ENCODE data around the gene PWWP2A. TPM values are rescaled to one million over a fixed set of nuclear protein-coding genes. Genes with fewer than 3 reads are reported as not detected.
"Not testable (repeated sequence)": the region's sequence is repeated elsewhere in the genome, so short reads cannot be mapped to it uniquely, and the experiment has no call there.

The PWWP2A gene
- 20.4 and 22.7 TPM in 2 replicates for total RNA-seq

- intact Hi-C loops (cut with micrococcal nuclease): loop anchor here (1.0 to 5.0 kb wide), 7 partner anchors 37 to 912 kb away; partner anchors contain the start of genes RNF145, SLU7, TTC1 and UBLCP1
- Mint-ChIP-seq H3K4me1 (ENCODE audit: low read depth) (peaks cover 13% of the 10 kb centered on the region), H3K4me3 (ENCODE audit: low read depth) (peak within 1 kb of the TSS; percentile 94), H3K36me3 (ENCODE audit: low read depth) (peaks cover 23% of the 10 kb centered on the region), H3K27ac (peak within 1 kb of the TSS; percentile 94), H3K9me3 (no peaks in the 10 kb centered on the region), H3K27me3 (ENCODE audit: low read depth) (peaks cover 3% of the 10 kb centered on the region)
- peak; percentile 96 for DNase-seq (ENCODE audit: low spot score)
These were observed at the start of gene PWWP2A for GRCh38 chr5:160119142-160119904. TSS of gene PWWP2A (minus strand) at chr5:160119450. CDS start at chr5:160119388, 62 bp downstream.

- intact Hi-C loops (cut with micrococcal nuclease): no loop called here
- peaks cover 10% of the 10 kb centered on the region for H3K4me1 Mint-ChIP-seq (ENCODE audit: low read depth)
- no peaks in the 10 kb centered on the region for H3K9me3 Mint-ChIP-seq
- H3K27ac Mint-ChIP-seq: no peak overlapping the region
- no peak overlapping the region for H3K4me3 Mint-ChIP-seq (ENCODE audit: low read depth)
- no peak for DNase-seq (ENCODE audit: low spot score)
- peaks cover 17% of the 10 kb centered on the region for H3K27me3 Mint-ChIP-seq (ENCODE audit: low read depth)
- no peaks in the 10 kb centered on the region for H3K36me3 Mint-ChIP-seq (ENCODE audit: low read depth)
These were observed 48.4 kb upstream of the PWWP2A start for GRCh38 chr5:160167624-160168165.

GRCh38 chr5:160166973-160167623 lies 47.8 kb upstream of the PWWP2A start:
- H3K27me3 Mint-ChIP-seq (ENCODE audit: low read depth): peaks cover 17% of the 10 kb centered on the region
- no peak for DNase-seq (ENCODE audit: low spot score)
- no peaks in the 10 kb centered on the region for H3K36me3 Mint-ChIP-seq (ENCODE audit: low read depth)
- H3K4me1 Mint-ChIP-seq (ENCODE audit: low read depth): peaks cover 10% of the 10 kb centered on the region
- intact Hi-C loops (cut with micrococcal nuclease): no loop called here
- no peaks in the 10 kb centered on the region for H3K9me3 Mint-ChIP-seq
- no peak overlapping the region for H3K4me3 Mint-ChIP-seq (ENCODE audit: low read depth)
- H3K27ac Mint-ChIP-seq: no peak overlapping the region

GRCh38 chr5:160166069-160166972 lies 47.1 kb upstream of the PWWP2A start:
- Mint-ChIP-seq H3K27me3 (ENCODE audit: low read depth) (peaks cover 17% of the 10 kb centered on the region), H3K9me3 (no peaks in the 10 kb centered on the region), H3K36me3 (ENCODE audit: low read depth) (no peaks in the 10 kb centered on the region), H3K4me3 (ENCODE audit: low read depth) (no peak overlapping the region), H3K4me1 (ENCODE audit: low read depth) (peaks cover 10% of the 10 kb centered on the region), H3K27ac (no peak overlapping the region)
- intact Hi-C loops (cut with micrococcal nuclease): no loop called here
- no peak for DNase-seq (ENCODE audit: low spot score)

GRCh38 chr5:160165137-160166068 lies 46.2 kb upstream of the PWWP2A start:
- H3K27me3 Mint-ChIP-seq (ENCODE audit: low read depth): peaks cover 17% of the 10 kb centered on the region
- intact Hi-C loops (cut with micrococcal nuclease): no loop called here
- peaks cover 10% of the 10 kb centered on the region for H3K4me1 Mint-ChIP-seq (ENCODE audit: low read depth)
- no peaks in the 10 kb centered on the region for H3K36me3 Mint-ChIP-seq (ENCODE audit: low read depth)
- no peak for DNase-seq (ENCODE audit: low spot score)
- H3K9me3 Mint-ChIP-seq: no peaks in the 10 kb centered on the region
- H3K4me3 Mint-ChIP-seq (ENCODE audit: low read depth): no peak overlapping the region
- H3K27ac Mint-ChIP-seq: no peak overlapping the region

GRCh38 chr5:160162910-160163309 lies 43.7 kb upstream of the PWWP2A start:
- no peaks in the 10 kb centered on the region for H3K36me3 Mint-ChIP-seq (ENCODE audit: low read depth)
- intact Hi-C loops (cut with micrococcal nuclease): no loop called here
- H3K27ac Mint-ChIP-seq: no peak overlapping the region
- peaks cover 10% of the 10 kb centered on the region for H3K4me1 Mint-ChIP-seq (ENCODE audit: low read depth)
- H3K27me3 Mint-ChIP-seq (ENCODE audit: low read depth): peaks cover 17% of the 10 kb centered on the region
- no peaks in the 10 kb centered on the region for H3K9me3 Mint-ChIP-seq
- H3K4me3 Mint-ChIP-seq (ENCODE audit: low read depth): no peak overlapping the region
- DNase-seq (ENCODE audit: low spot score): no peak

- intact Hi-C loops (cut with micrococcal nuclease): no loop called here
- Mint-ChIP-seq H3K4me1 (ENCODE audit: low read depth) (peaks cover 10% of the 10 kb centered on the region), H3K9me3 (no peaks in the 10 kb centered on the region), H3K27me3 (ENCODE audit: low read depth) (peaks cover 11% of the 10 kb centered on the region), H3K36me3 (ENCODE audit: low read depth) (no peaks in the 10 kb centered on the region), H3K4me3 (ENCODE audit: low read depth) (no peak overlapping the region), H3K27ac (no peak overlapping the region)
- DNase-seq (ENCODE audit: low spot score): no peak
These were observed 42.4 kb upstream of the PWWP2A start for GRCh38 chr5:160161626-160162025.

GRCh38 chr5:160160875-160161274 lies 41.6 kb upstream of the PWWP2A start:
- H3K36me3 Mint-ChIP-seq (ENCODE audit: low read depth); H3K9me3 Mint-ChIP-seq; H3K27me3 Mint-ChIP-seq (ENCODE audit: low read depth); DNase-seq (ENCODE audit: low spot score); H3K4me3 Mint-ChIP-seq (ENCODE audit: low read depth); intact Hi-C loops (cut with micrococcal nuclease); H3K27ac Mint-ChIP-seq; H3K4me1 Mint-ChIP-seq (ENCODE audit: low read depth): not testable (repeated sequence)

GRCh38 chr5:160159991-160160792 lies 40.9 kb upstream of the PWWP2A start:
- Mint-ChIP-seq H3K36me3 (ENCODE audit: low read depth) (no peaks in the 10 kb centered on the region), H3K4me3 (ENCODE audit: low read depth) (no peak overlapping the region), H3K9me3 (no peaks in the 10 kb centered on the region), H3K27ac (no peak overlapping the region), H3K4me1 (ENCODE audit: low read depth) (peaks cover 6% of the 10 kb centered on the region), H3K27me3 (ENCODE audit: low read depth) (peaks cover 4% of the 10 kb centered on the region)
- no peak for DNase-seq (ENCODE audit: low spot score)
- intact Hi-C loops (cut with micrococcal nuclease): no loop called here

GRCh38 chr5:160158087-160158486 lies 38.8 kb upstream of the PWWP2A start:
- no peaks in the 10 kb centered on the region for H3K9me3 Mint-ChIP-seq
- no peak overlapping the region for H3K4me3 Mint-ChIP-seq (ENCODE audit: low read depth)
- no peaks in the 10 kb centered on the region for H3K36me3 Mint-ChIP-seq (ENCODE audit: low read depth)
- peaks cover 1% of the 10 kb centered on the region for H3K27me3 Mint-ChIP-seq (ENCODE audit: low read depth)
- no peak overlapping the region for H3K27ac Mint-ChIP-seq
- no peak for DNase-seq (ENCODE audit: low spot score)
- no peaks in the 10 kb centered on the region for H3K4me1 Mint-ChIP-seq (ENCODE audit: low read depth)
- intact Hi-C loops (cut with micrococcal nuclease): no loop called here

- no peak overlapping the region for H3K4me3 Mint-ChIP-seq (ENCODE audit: low read depth)
- intact Hi-C loops (cut with micrococcal nuclease): no loop called here
- H3K9me3 Mint-ChIP-seq: no peaks in the 10 kb centered on the region
- H3K27me3 Mint-ChIP-seq (ENCODE audit: low read depth): peaks cover 1% of the 10 kb centered on the region
- H3K4me1 Mint-ChIP-seq (ENCODE audit: low read depth): peaks cover 1% of the 10 kb centered on the region
- no peak for DNase-seq (ENCODE audit: low spot score)
- H3K27ac Mint-ChIP-seq: no peak overlapping the region
- H3K36me3 Mint-ChIP-seq (ENCODE audit: low read depth): no peaks in the 10 kb centered on the region
These were observed 35.9 kb upstream of the PWWP2A start for GRCh38 chr5:160155017-160155750.
